WTC11 (cell line): ENCODE results near the gene BTC.

Experiments used
- ATF1 ChIP-seq: sonication (generic); formaldehyde crosslinking; IDR thresholded peaks from 2 replicates; pipeline ENCODE4 v1.8.1; 2023; ENCODE audit warnings: mild to moderate bottlenecking, moderate library complexity, missing genetic modification reagents
- FOXP1 ChIP-seq: sonication (generic); formaldehyde crosslinking; IDR thresholded peaks from 2 replicates; pipeline ENCODE4 v1.8.0; 2022; ENCODE audit warnings: missing genetic modification reagents, mild to moderate bottlenecking, moderate library complexity, borderline replicate concordance
- IRF2 ChIP-seq: sonication (generic); formaldehyde crosslinking; IDR thresholded peaks from 2 replicates; pipeline ENCODE4 v1.8.0; 2022; ENCODE audit warnings: low read depth, missing genetic modification reagents, borderline replicate concordance
- NR2C2 ChIP-seq: sonication (generic); formaldehyde crosslinking; IDR thresholded peaks from 2 replicates; pipeline ENCODE4 v1.8.0; 2022; ENCODE audit warnings: mild to moderate bottlenecking, missing genetic modification reagents
- SP1 ChIP-seq: sonication (generic); formaldehyde crosslinking; conservative IDR thresholded peaks from 2 replicates; pipeline ENCODE4 v1.8.1; 2022; ENCODE audit warnings: missing genetic modification reagents
- ZNF121 ChIP-seq: sonication (generic); formaldehyde crosslinking; IDR thresholded peaks from 2 replicates; pipeline ENCODE4 v1.8.0; 2023; ENCODE audit warnings: missing genetic modification reagents
- TF ChIP-seq, protein P1 (sequence below): fragments of 200-600 bp; IDR thresholded peaks from 2 replicates; pipeline ENCODE4 v1.8.0; 2022; ENCODE audit warnings: antibody characterized with exemption
- TF ChIP-seq, protein P2 (sequence below): sonication (generic); formaldehyde crosslinking; IDR thresholded peaks from 2 replicates; pipeline ENCODE4 v1.8.0; 2022; ENCODE audit warnings: mild to moderate bottlenecking, missing genetic modification reagents
- TF ChIP-seq, protein P3 (sequence below): sonication (generic); formaldehyde crosslinking; IDR thresholded peaks from 2 replicates; pipeline ENCODE4 v1.8.1; 2023; ENCODE audit warnings: mild to moderate bottlenecking, missing genetic modification reagents, moderate library complexity
- TF ChIP-seq, protein P4 (sequence below): sonication (generic); formaldehyde crosslinking; IDR thresholded peaks from 2 replicates; pipeline ENCODE4 v1.8.1; 2023; ENCODE audit warnings: mild to moderate bottlenecking, missing genetic modification reagents
- TF ChIP-seq, protein P5 (sequence below): sonication (generic); formaldehyde crosslinking; IDR thresholded peaks from 2 replicates; pipeline ENCODE4 v1.8.1; 2023; ENCODE audit warnings: mild to moderate bottlenecking, missing genetic modification reagents, moderate library complexity
- TF ChIP-seq, protein P6 (sequence below): sonication (generic); formaldehyde crosslinking; IDR thresholded peaks from 2 replicates; pipeline ENCODE4 v1.8.1; 2023; ENCODE audit warnings: mild to moderate bottlenecking, moderate library complexity, missing genetic modification reagents

DNA sequence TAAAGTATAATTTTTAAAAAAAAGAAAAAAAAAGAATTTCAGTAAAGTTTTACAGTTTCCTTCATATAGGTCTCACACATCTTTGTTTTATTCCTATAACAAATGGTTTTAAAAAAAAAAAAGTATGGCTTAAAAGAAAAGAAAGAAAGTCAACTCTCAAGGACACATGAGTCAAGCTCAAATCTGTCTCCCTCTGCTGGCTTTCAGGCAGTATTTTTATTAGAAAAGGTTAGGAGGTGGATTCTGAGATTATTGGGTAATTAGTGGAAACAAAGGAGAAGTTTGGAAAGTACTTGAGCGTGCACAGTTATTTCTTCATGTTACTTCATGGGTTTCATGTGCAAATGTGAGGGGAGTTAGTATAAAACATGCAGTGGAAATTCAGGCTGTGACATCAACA, 36.6 kb upstream of the BTC start:
- TF ChIP-seq, protein P1, sequence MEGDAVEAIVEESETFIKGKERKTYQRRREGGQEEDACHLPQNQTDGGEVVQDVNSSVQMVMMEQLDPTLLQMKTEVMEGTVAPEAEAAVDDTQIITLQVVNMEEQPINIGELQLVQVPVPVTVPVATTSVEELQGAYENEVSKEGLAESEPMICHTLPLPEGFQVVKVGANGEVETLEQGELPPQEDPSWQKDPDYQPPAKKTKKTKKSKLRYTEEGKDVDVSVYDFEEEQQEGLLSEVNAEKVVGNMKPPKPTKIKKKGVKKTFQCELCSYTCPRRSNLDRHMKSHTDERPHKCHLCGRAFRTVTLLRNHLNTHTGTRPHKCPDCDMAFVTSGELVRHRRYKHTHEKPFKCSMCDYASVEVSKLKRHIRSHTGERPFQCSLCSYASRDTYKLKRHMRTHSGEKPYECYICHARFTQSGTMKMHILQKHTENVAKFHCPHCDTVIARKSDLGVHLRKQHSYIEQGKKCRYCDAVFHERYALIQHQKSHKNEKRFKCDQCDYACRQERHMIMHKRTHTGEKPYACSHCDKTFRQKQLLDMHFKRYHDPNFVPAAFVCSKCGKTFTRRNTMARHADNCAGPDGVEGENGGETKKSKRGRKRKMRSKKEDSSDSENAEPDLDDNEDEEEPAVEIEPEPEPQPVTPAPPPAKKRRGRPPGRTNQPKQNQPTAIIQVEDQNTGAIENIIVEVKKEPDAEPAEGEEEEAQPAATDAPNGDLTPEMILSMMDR: no peak
- TF ChIP-seq SP1 (CRISPR knock-in tag) (no peak), FOXP1 (CRISPR knock-in tag) (no peak), ZNF121 (CRISPR knock-in tag) (no peak), NR2C2 (CRISPR knock-in tag) (no peak), ATF1 (no peak), IRF2 (CRISPR knock-in tag) (no peak)
- TF ChIP-seq, protein P2, sequence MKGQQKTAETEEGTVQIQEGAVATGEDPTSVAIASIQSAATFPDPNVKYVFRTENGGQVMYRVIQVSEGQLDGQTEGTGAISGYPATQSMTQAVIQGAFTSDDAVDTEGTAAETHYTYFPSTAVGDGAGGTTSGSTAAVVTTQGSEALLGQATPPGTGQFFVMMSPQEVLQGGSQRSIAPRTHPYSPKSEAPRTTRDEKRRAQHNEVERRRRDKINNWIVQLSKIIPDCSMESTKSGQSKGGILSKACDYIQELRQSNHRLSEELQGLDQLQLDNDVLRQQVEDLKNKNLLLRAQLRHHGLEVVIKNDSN (CRISPR knock-in tag): no peak
- TF ChIP-seq, protein P3, sequence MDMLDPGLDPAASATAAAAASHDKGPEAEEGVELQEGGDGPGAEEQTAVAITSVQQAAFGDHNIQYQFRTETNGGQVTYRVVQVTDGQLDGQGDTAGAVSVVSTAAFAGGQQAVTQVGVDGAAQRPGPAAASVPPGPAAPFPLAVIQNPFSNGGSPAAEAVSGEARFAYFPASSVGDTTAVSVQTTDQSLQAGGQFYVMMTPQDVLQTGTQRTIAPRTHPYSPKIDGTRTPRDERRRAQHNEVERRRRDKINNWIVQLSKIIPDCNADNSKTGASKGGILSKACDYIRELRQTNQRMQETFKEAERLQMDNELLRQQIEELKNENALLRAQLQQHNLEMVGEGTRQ (CRISPR knock-in tag): no peak
- TF ChIP-seq, protein P4, sequence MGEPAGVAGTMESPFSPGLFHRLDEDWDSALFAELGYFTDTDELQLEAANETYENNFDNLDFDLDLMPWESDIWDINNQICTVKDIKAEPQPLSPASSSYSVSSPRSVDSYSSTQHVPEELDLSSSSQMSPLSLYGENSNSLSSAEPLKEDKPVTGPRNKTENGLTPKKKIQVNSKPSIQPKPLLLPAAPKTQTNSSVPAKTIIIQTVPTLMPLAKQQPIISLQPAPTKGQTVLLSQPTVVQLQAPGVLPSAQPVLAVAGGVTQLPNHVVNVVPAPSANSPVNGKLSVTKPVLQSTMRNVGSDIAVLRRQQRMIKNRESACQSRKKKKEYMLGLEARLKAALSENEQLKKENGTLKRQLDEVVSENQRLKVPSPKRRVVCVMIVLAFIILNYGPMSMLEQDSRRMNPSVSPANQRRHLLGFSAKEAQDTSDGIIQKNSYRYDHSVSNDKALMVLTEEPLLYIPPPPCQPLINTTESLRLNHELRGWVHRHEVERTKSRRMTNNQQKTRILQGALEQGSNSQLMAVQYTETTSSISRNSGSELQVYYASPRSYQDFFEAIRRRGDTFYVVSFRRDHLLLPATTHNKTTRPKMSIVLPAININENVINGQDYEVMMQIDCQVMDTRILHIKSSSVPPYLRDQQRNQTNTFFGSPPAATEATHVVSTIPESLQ (CRISPR knock-in tag): no peak
- TF ChIP-seq, protein P5, sequence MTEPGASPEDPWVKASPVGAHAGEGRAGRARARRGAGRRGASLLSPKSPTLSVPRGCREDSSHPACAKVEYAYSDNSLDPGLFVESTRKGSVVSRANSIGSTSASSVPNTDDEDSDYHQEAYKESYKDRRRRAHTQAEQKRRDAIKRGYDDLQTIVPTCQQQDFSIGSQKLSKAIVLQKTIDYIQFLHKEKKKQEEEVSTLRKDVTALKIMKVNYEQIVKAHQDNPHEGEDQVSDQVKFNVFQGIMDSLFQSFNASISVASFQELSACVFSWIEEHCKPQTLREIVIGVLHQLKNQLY: no peak
- TF ChIP-seq, protein P6, sequence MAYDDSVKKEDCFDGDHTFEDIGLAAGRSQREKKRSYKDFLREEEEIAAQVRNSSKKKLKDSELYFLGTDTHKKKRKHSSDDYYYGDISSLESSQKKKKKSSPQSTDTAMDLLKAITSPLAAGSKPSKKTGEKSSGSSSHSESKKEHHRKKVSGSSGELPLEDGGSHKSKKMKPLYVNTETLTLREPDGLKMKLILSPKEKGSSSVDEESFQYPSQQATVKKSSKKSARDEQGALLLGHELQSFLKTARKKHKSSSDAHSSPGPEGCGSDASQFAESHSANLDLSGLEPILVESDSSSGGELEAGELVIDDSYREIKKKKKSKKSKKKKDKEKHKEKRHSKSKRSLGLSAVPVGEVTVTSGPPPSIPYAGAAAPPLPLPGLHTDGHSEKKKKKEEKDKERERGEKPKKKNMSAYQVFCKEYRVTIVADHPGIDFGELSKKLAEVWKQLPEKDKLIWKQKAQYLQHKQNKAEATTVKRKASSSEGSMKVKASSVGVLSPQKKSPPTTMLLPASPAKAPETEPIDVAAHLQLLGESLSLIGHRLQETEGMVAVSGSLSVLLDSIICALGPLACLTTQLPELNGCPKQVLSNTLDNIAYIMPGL (CRISPR knock-in tag): no peak
